Immature natural killer cell (primary cell): Measurements from ENCODE around the gene ARHGAP29. TPM values are rescaled to one million over a fixed set of nuclear protein-coding genes. Genes with fewer than 3 reads are reported as not detected.

Experiments used
- DNase-seq, 3 donors: peaks; one replicate each; pipeline ENCODE4 v3.0.0; 2022; ENCODE audit warnings: mixed read lengths in 1 of 3
- H3K27ac Mint-ChIP-seq, 6 donors: one replicate each; pipeline ENCODE4 v1.8.0; 2020; ENCODE audit warnings: mixed read lengths in 6 of 6, mild to moderate bottlenecking in 5 of 6, inconsistent platforms in 4 of 6, moderate library complexity in 3 of 6
- H3K27me3 Mint-ChIP-seq, 3 donors: one replicate each; pipeline ENCODE4 v1.8.0; 2020 to 2021; ENCODE audit warnings: low read depth in 3 of 3, mild to moderate bottlenecking in 3 of 3, mixed read lengths in 3 of 3, moderate library complexity in 3 of 3, inconsistent platforms in 1 of 3
- H3K36me3 Mint-ChIP-seq, 3 donors: one replicate each; pipeline ENCODE4 v1.8.0; 2020; ENCODE audit warnings: mixed read lengths in 3 of 3, inconsistent platforms in 2 of 3, mild to moderate bottlenecking in 2 of 3
- H3K4me1 Mint-ChIP-seq, 2 donors: one replicate each; pipeline ENCODE4 v1.8.0; 2020; ENCODE audit warnings: inconsistent platforms in 2 of 2, mild to moderate bottlenecking in 2 of 2, mixed read lengths in 2 of 2, moderate library complexity in 1 of 2
- H3K4me3 Mint-ChIP-seq, 5 donors: one replicate each; pipeline ENCODE4 v1.8.0; 2020; ENCODE audit warnings: mild to moderate bottlenecking in 5 of 5, mixed read lengths in 5 of 5, inconsistent platforms in 3 of 5, moderate library complexity in 3 of 5
- H3K9me3 Mint-ChIP-seq, 6 donors: one replicate each; pipeline ENCODE4 v1.8.0; 2020; ENCODE audit warnings: mild to moderate bottlenecking in 6 of 6, mixed read lengths in 6 of 6, inconsistent platforms in 4 of 6, moderate library complexity in 3 of 6
- polyA plus RNA-seq, 3 donors: library from polyadenylated mRNA; unstranded; fragments of 300-500 nt; fragmentation: Illumina TruSeq; gene quantifications; one replicate each; pipeline ENCODE4 v1.2.3, GENCODE V29; 2021

The ARHGAP29 gene
- polyA plus RNA-seq, 3 donors from 2014 or later = not detected

GRCh38 chr1:94207695-94208094 lies 29.7 kb downstream of the ARHGAP29 start:
- Mint-ChIP-seq H3K4me3 (no peak overlapping the region), H3K36me3 (no peaks in the 10 kb centered on the region), H3K27me3 (peaks cover 2 to 10% (median 2%) of the 10 kb centered on the region in 3 donors), H3K27ac (no peak overlapping the region), H3K9me3 (peaks cover 0 to 5% (median 0%) of the 10 kb centered on the region in 6 donors), H3K4me1 (no peaks in the 10 kb centered on the region)
- DNase-seq = no peak

- Mint-ChIP-seq H3K9me3 (peaks cover 0 to 5% (median 0%) of the 10 kb centered on the region in 6 donors), H3K27ac (no peak overlapping the region), H3K4me3 (no peak overlapping the region)
Measured at GRCh38 chr1:94205639-94206038, 31.7 kb downstream of the ARHGAP29 start.

GRCh38 chr1:94202241-94202640 lies 35.1 kb downstream of the ARHGAP29 start:
- H3K36me3 Mint-ChIP-seq = no peaks in the 10 kb centered on the region
- H3K9me3 Mint-ChIP-seq = no peaks in the 10 kb centered on the region
- H3K4me1 Mint-ChIP-seq = no peaks in the 10 kb centered on the region
- no peak for DNase-seq
- H3K27me3 Mint-ChIP-seq = peaks cover 4 to 7% (median 6%) of the 10 kb centered on the region in 3 donors
- H3K27ac Mint-ChIP-seq = no peak overlapping the region
- no peak overlapping the region for H3K4me3 Mint-ChIP-seq

More at GRCh38 chr1:94205639-94206038, 31.7 kb downstream of the ARHGAP29 start:
- DNase-seq = no peak
- H3K4me1 Mint-ChIP-seq = no peaks in the 10 kb centered on the region
- H3K36me3 Mint-ChIP-seq = no peaks in the 10 kb centered on the region
- peaks cover 2 to 9% (median 3%) of the 10 kb centered on the region in 3 donors for H3K27me3 Mint-ChIP-seq

- Mint-ChIP-seq H3K27me3 (peaks cover 6 to 9% (median 6%) of the 10 kb centered on the region in 3 donors), H3K4me3 (no peak overlapping the region), H3K9me3 (no peaks in the 10 kb centered on the region), H3K27ac (no peak overlapping the region), H3K36me3 (no peaks in the 10 kb centered on the region), H3K4me1 (no peaks in the 10 kb centered on the region)
- no peak for DNase-seq
Measured at GRCh38 chr1:94199398-94199797, 38.0 kb downstream of the ARHGAP29 start.

- Mint-ChIP-seq H3K36me3 (no peaks in the 10 kb centered on the region), H3K27ac (no peak overlapping the region), H3K4me3 (no peak overlapping the region), H3K4me1 (no peaks in the 10 kb centered on the region), H3K27me3 (peaks cover 0 to 9% (median 6%) of the 10 kb centered on the region in 3 donors), H3K9me3 (peaks cover 0 to 2% (median 0%) of the 10 kb centered on the region in 6 donors)
- DNase-seq = no peak
Measured at GRCh38 chr1:94194079-94194865, 43.1 kb downstream of the ARHGAP29 start.

GRCh38 chr1:94193128-94193527 lies 44.3 kb downstream of the ARHGAP29 start:
- peaks cover 0 to 2% (median 0%) of the 10 kb centered on the region in 6 donors for H3K9me3 Mint-ChIP-seq
- no peak overlapping the region for H3K4me3 Mint-ChIP-seq
- no peak for DNase-seq
- H3K27ac Mint-ChIP-seq = no peak overlapping the region
- H3K36me3 Mint-ChIP-seq = no peaks in the 10 kb centered on the region
- H3K4me1 Mint-ChIP-seq = no peaks in the 10 kb centered on the region
- H3K27me3 Mint-ChIP-seq = peaks cover 0 to 9% (median 5%) of the 10 kb centered on the region in 3 donors

GRCh38 chr1:94191216-94191615 lies 46.2 kb downstream of the ARHGAP29 start:
- no peak for DNase-seq
- Mint-ChIP-seq H3K4me1 (no peaks in the 10 kb centered on the region), H3K36me3 (no peaks in the 10 kb centered on the region), H3K27ac (no peak overlapping the region), H3K27me3 (peaks cover 0 to 7% (median 5%) of the 10 kb centered on the region in 3 donors), H3K4me3 (no peak overlapping the region), H3K9me3 (peaks cover 0 to 2% (median 0%) of the 10 kb centered on the region in 6 donors)

- H3K27me3 Mint-ChIP-seq = peaks cover 0 to 2% (median 0%) of the 10 kb centered on the region in 3 donors
- DNase-seq = no peak
- peaks cover 0 to 2% (median 0%) of the 10 kb centered on the region in 6 donors for H3K9me3 Mint-ChIP-seq
- no peak overlapping the region for H3K27ac Mint-ChIP-seq
- no peak overlapping the region for H3K4me3 Mint-ChIP-seq
- no peaks in the 10 kb centered on the region for H3K36me3 Mint-ChIP-seq
- H3K4me1 Mint-ChIP-seq = no peaks in the 10 kb centered on the region
Measured at GRCh38 chr1:94186946-94187345, 50.4 kb downstream of the ARHGAP29 start.

GRCh38 chr1:94183197-94183815 lies 54.1 kb downstream of the ARHGAP29 start:
- Mint-ChIP-seq H3K9me3 (no peaks in the 10 kb centered on the region), H3K4me1 (no peaks in the 10 kb centered on the region), H3K27me3 (peaks cover 2 to 13% (median 8%) of the 10 kb centered on the region in 3 donors), H3K27ac (no peak overlapping the region), H3K4me3 (no peak overlapping the region), H3K36me3 (no peaks in the 10 kb centered on the region)
- no peak for DNase-seq

GRCh38 chr1:94182191-94182590 lies 55.2 kb downstream of the ARHGAP29 start:
- no peak for DNase-seq
- Mint-ChIP-seq H3K27ac (no peak overlapping the region), H3K27me3 (peaks cover 2 to 13% (median 8%) of the 10 kb centered on the region in 3 donors), H3K36me3 (no peaks in the 10 kb centered on the region), H3K4me1 (no peaks in the 10 kb centered on the region), H3K9me3 (no peaks in the 10 kb centered on the region), H3K4me3 (no peak overlapping the region)

- no peaks in the 10 kb centered on the region for H3K36me3 Mint-ChIP-seq
- peaks cover 2 to 13% (median 8%) of the 10 kb centered on the region in 3 donors for H3K27me3 Mint-ChIP-seq
- H3K9me3 Mint-ChIP-seq = no peaks in the 10 kb centered on the region
- no peak overlapping the region for H3K27ac Mint-ChIP-seq
- no peak for DNase-seq
- H3K4me3 Mint-ChIP-seq = no peak overlapping the region
- H3K4me1 Mint-ChIP-seq = no peaks in the 10 kb centered on the region
Measured at GRCh38 chr1:94180650-94181049, 56.7 kb downstream of the ARHGAP29 start.

- Mint-ChIP-seq H3K27ac (no peak overlapping the region), H3K4me1 (no peaks in the 10 kb centered on the region), H3K4me3 (no peak overlapping the region), H3K9me3 (no peaks in the 10 kb centered on the region), H3K36me3 (no peaks in the 10 kb centered on the region), H3K27me3 (peaks cover 2 to 17% (median 8%) of the 10 kb centered on the region in 3 donors)
- DNase-seq = no peak
Measured at GRCh38 chr1:94178901-94179300, 58.5 kb downstream of the ARHGAP29 start.

- no peak for DNase-seq
- no peak overlapping the region for H3K27ac Mint-ChIP-seq
- no peak overlapping the region for H3K4me3 Mint-ChIP-seq
- H3K36me3 Mint-ChIP-seq = no peaks in the 10 kb centered on the region
- peaks cover 0 to 6% (median 0%) of the 10 kb centered on the region in 3 donors for H3K27me3 Mint-ChIP-seq
- H3K4me1 Mint-ChIP-seq = no peaks in the 10 kb centered on the region
- peaks cover 0 to 3% (median 0%) of the 10 kb centered on the region in 6 donors for H3K9me3 Mint-ChIP-seq
Measured at GRCh38 chr1:94169126-94169525, 68.3 kb downstream of the ARHGAP29 start.

- no peak overlapping the region for H3K4me3 Mint-ChIP-seq
- no peaks in the 10 kb centered on the region for H3K36me3 Mint-ChIP-seq
- no peak for DNase-seq
- H3K27me3 Mint-ChIP-seq = peaks cover 0 to 17% (median 1%) of the 10 kb centered on the region in 3 donors
- peaks cover 0 to 3% (median 0%) of the 10 kb centered on the region in 6 donors for H3K9me3 Mint-ChIP-seq
- no peak overlapping the region for H3K27ac Mint-ChIP-seq
- no peaks in the 10 kb centered on the region for H3K4me1 Mint-ChIP-seq
Measured at GRCh38 chr1:94165843-94166242, 71.5 kb downstream of the ARHGAP29 start.
